AG10803 (cell line): Measurements from ENCODE around the gene NPY.
"Not testable (repeated sequence)": the region's sequence is repeated elsewhere in the genome, so short reads cannot be mapped to it uniquely, and the experiment has no call there.

Experiments
- DNase-seq: peaks from one replicate; pipeline ENCODE4 v3.0.0; 2010; ENCODE audit warnings: low read depth
- H3K4me3 ChIP-seq: 2 replicates; pipeline ENCODE4 v1.5.1; 2011; ENCODE audit warnings: mild to moderate bottlenecking, low read length, control low read depth
- CTCF ChIP-seq: conservative IDR thresholded peaks from 2 replicates; pipeline ENCODE4 v1.5.1; 2011; ENCODE audit warnings: mild to moderate bottlenecking, low read length, control low read depth, inconsistent platforms

The NPY gene

GRCh38 chr7:24255139-24255538 is 28.9 kb upstream of the NPY start:
- no peak for DNase-seq
- TF ChIP-seq CTCF = no peak
- no peak overlapping the region for H3K4me3 ChIP-seq

- not testable (repeated sequence) for H3K4me3 ChIP-seq, DNase-seq
Measured at GRCh38 chr7:24258324-24258723, 25.7 kb upstream of the NPY start.

GRCh38 chr7:24271938-24272337 is 12.1 kb upstream of the NPY start:
- no peak for TF ChIP-seq CTCF
- no peak for DNase-seq
- H3K4me3 ChIP-seq = no peak overlapping the region

- H3K4me3 ChIP-seq = no peak overlapping the region
- TF ChIP-seq CTCF = no peak
- no peak for DNase-seq
Measured at GRCh38 chr7:24279512-24279911, 4.5 kb upstream of the NPY start.

DNA sequence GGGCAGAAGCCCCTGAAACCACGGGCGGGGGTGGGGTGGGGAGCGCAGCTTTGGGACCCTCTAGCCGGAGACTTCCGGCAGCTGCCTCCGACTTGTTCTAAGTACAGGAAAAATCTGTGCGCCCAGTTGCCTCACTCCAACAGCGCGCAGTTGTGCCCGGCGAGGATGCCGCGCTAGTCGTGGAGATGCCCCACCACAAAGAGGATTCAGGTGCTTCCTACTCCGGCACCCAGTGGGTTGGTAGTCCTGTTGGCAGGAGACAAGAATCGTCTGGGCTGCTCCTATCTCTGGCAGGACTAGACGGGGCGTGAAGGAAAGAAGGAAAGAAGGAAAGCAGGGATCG is 465 bp upstream of the NPY start:
- DNase-seq = no peak
- no peak overlapping the region for H3K4me3 ChIP-seq
- TF ChIP-seq CTCF = no peak

GRCh38 chr7:24284699-24285506 is 913 bp downstream of the NPY start:
- TF ChIP-seq CTCF = no peak
- no peak for DNase-seq
- no peak overlapping the region for H3K4me3 ChIP-seq

- TF ChIP-seq CTCF = 0 out of 2 replicates have a peak, but pooled peaks have one; percentile 14
- peak; percentile 8 for DNase-seq
- no peak overlapping the region for H3K4me3 ChIP-seq
Measured at GRCh38 chr7:24290004-24290641, 6.1 kb downstream of the NPY start.
